Psoas muscle (tissue), 8 donors: ENCODE data around the gene ANKZF1. TPM values are rescaled to one million over a fixed set of nuclear protein-coding genes. Genes with fewer than 3 reads are reported as not detected.

ENCODE experiments used
- ATAC-seq, 4 donors: fragments of 200-7000 bp; cut with Tn5 transposase; one replicate each; pipeline ENCODE4 v1.9.1; 2020; ENCODE audit warnings: moderate library complexity in 3 of 4, mild to moderate bottlenecking in 2 of 4
- DNase-seq, 2 donors: peaks; one replicate each; pipeline ENCODE4 v3.0.0-alpha.2; 2020
- H3K27ac ChIP-seq: fragments of 200-600 bp; one replicate; pipeline ENCODE4 v1.8.0; 2022
- H3K27me3 ChIP-seq, 3 donors: fragments of 200-600 bp in 1 of 3; one replicate each; pipeline versions ENCODE4 v1.6.1 to v1.8.0; 2013 to 2022; ENCODE audit warnings: low read length in 2 of 3, mild to moderate bottlenecking in 2 of 3, moderate library complexity in 1 of 3; ENCODE audit not compliant: insufficient read depth in 3 of 3
- H3K36me3 ChIP-seq, 2 donors: fragments of 200-600 bp in 1 of 2; one replicate each; pipeline versions ENCODE4 v1.6.1 to v1.8.0; 2013 to 2022; ENCODE audit warnings: low read depth in 1 of 2, mild to moderate bottlenecking in 1 of 2, moderate library complexity in 1 of 2; ENCODE audit not compliant: insufficient read depth in 1 of 2
- H3K4me1 ChIP-seq: fragments of 200-600 bp; one replicate; pipeline ENCODE4 v1.8.0; 2022
- H3K4me3 ChIP-seq: fragments of 200-600 bp; one replicate; pipeline ENCODE4 v1.8.0; 2022; ENCODE audit warnings: mild to moderate bottlenecking
- H3K9me3 ChIP-seq: fragments of 200-600 bp; one replicate; pipeline ENCODE4 v1.8.0; 2022
- CTCF ChIP-seq: fragments of 200-600 bp; IDR thresholded peaks from one replicate; pipeline ENCODE4 v1.8.0; 2022; ENCODE audit warnings: antibody characterized with exemption
- WGBS, 3 donors: extraction: QIAGEN DNeasy Blood & Tissue Kit; methylation state at CpG; one replicate each; pipeline versions ENCODE4 v1.1.6 to v1.1.7; 2013; 5-methylcytosine and 5-hydroxymethylcytosine counted together
- intact Hi-C, 2 donors: fragments of 100-400 bp; cut with DNase I; formaldehyde crosslinking; loops; one replicate each; pipeline versions ENCODE4 v1.11.0 to v1.14.2; 2022
- polyA plus RNA-seq, 3 donors: library from polyadenylated mRNA; stranded (reverse); fragments of 200-250 nt; gene quantifications; one replicate each; pipeline ENCODE4 v1.2.3, GENCODE V29; 2013
- total RNA-seq, 4 donors: library from RNA; stranded (reverse); fragmentation: NEBNext Ultra II Directional in 2 of 4; extraction: Animal tissue kit (Norgen Biotek cat#: 25700) in 2 of 4; gene quantifications; one replicate each; pipeline versions ENCODE4 v1.2.1 to v1.2.4, GENCODE V29; 2021 to 2023
- donor health status: healthy with polysubstance abuse.
- donor health status: DM: no; HTN: no; CAD: no; lungs with moderate emphysema.
- donor health status: Bipolar disorder and iron deficiency.
- donor health status: healthy.
- donor health status: DM: yes; HTN: yes; CAD: no.
- donor health status: DM: no; HTN: no; CAD: no.
- donor health status: DM: no; HTN: no; CAD: no.
- donor health status: DM: yes; HTN: yes; CAD: no.

The ANKZF1 gene
- total and polyA plus RNA-seq, 7 donors: 8.7 to 29.4 (median 14.9) TPM

- Histone ChIP-seq H3K27me3 (no peaks in the 10 kb centered on the region), H3K27ac (no peak overlapping the region), H3K9me3 (no peaks in the 10 kb centered on the region), H3K4me1 (peaks cover 29% of the 10 kb centered on the region), H3K36me3 (peaks cover 0 to 67% of the 10 kb centered on the region in 2 donors), H3K4me3 (no peak overlapping the region)
- DNase-seq: no peak
- ATAC-seq: no peak
- WGBS, 3 donors: 73 to 84% (median 77%) methylated on average over 5 of the region's 5 CpGs
- intact Hi-C loops: loop anchor here in 1 of 2 donors (5.0 kb wide), 1 partner anchor 105 kb away; the partner anchor contains the start of gene DNPEP
- no peak for TF ChIP-seq CTCF
These were observed 52.8 kb downstream of the ANKZF1 start for GRCh38 chr2:219282375-219282774.

GRCh38 chr2:219282943-219283581 is 53.5 kb downstream of the ANKZF1 start:
- DNase-seq (no peak), ATAC-seq (no peak)
- H3K27ac ChIP-seq: no peak overlapping the region
- no peak for TF ChIP-seq CTCF
- peaks cover 0 to 67% of the 10 kb centered on the region in 2 donors for H3K36me3 ChIP-seq
- no peaks in the 10 kb centered on the region for H3K9me3 ChIP-seq
- intact Hi-C loops: loop anchor here in 1 of 2 donors (5.0 kb wide), 1 partner anchor 104 kb away; the partner anchor contains the start of gene DNPEP
- 85 to 88% (median 86%) methylated on average over 17 of the region's 17 CpGs for WGBS, 3 donors
- no peak overlapping the region for H3K4me3 ChIP-seq
- H3K27me3 ChIP-seq: no peaks in the 10 kb centered on the region
- peaks cover 22% of the 10 kb centered on the region for H3K4me1 ChIP-seq

GRCh38 chr2:219284501-219285372 is 55.1 kb downstream of the ANKZF1 start:
- no peak overlapping the region for H3K4me3 ChIP-seq
- H3K9me3 ChIP-seq: no peaks in the 10 kb centered on the region
- WGBS, 3 donors: 77 to 85% (median 80%) methylated on average over 15 to 16 of the region's 16 CpGs
- intact Hi-C loops: loop anchor here in 1 of 2 donors (5.0 kb wide), 1 partner anchor 103 kb away; the partner anchor contains the start of gene DNPEP
- H3K36me3 ChIP-seq: peaks cover 0 to 67% of the 10 kb centered on the region in 2 donors
- peaks cover 15% of the 10 kb centered on the region for H3K4me1 ChIP-seq
- H3K27ac ChIP-seq: no peak overlapping the region
- no peak for TF ChIP-seq CTCF
- no peaks in the 10 kb centered on the region for H3K27me3 ChIP-seq
- ATAC-seq (no peak), DNase-seq (no peak)

GRCh38 chr2:219285373-219285735 is 55.7 kb downstream of the ANKZF1 start:
- ATAC-seq: no peak
- Histone ChIP-seq H3K36me3 (peaks cover 0 to 64% of the 10 kb centered on the region in 2 donors), H3K4me1 (peaks cover 11% of the 10 kb centered on the region), H3K27me3 (no peaks in the 10 kb centered on the region), H3K4me3 (no peak overlapping the region), H3K9me3 (no peaks in the 10 kb centered on the region), H3K27ac (no peak overlapping the region)
- intact Hi-C loops: no loop called here
- WGBS, 3 donors: 77 to 80% (median 79%) methylated on average over 12 of the region's 12 CpGs
- TF ChIP-seq CTCF: no peak
- no peak for DNase-seq
